Measurements from ENCODE around the gene CFAP90.

CFAP90 gene

GRCh38 chr5:7842531-7842930, 8.4 kb downstream of the CFAP90 start:
- TF ChIP-seq CTCF (IDR thresholded peaks at IDR 0.05; ENCODE audit: borderline replicate concordance, control extremely low read depth, extremely low read depth, insufficient read depth, missing control alignments): no peak
- DNase-seq (ENCODE audit: low spot score): no peak
- in situ Hi-C loops (cut with MboI; ENCODE audit: low sequenced_read_pairs, unreplicated experiment): no loop called here

GRCh38 chr5:7837403-7837802, 13.5 kb downstream of the CFAP90 start:
- in situ Hi-C loops (cut with MboI; ENCODE audit: low sequenced_read_pairs, unreplicated experiment): no loop called here
- no peak for TF ChIP-seq CTCF (IDR thresholded peaks at IDR 0.05; ENCODE audit: borderline replicate concordance, control extremely low read depth, extremely low read depth, insufficient read depth, missing control alignments)

GRCh38 chr5:7834982-7835381, 16.0 kb downstream of the CFAP90 start:
- in situ Hi-C loops (cut with MboI; ENCODE audit: low sequenced_read_pairs, unreplicated experiment): no loop called here
- DNase-seq (ENCODE audit: low spot score): no peak
- no peak for TF ChIP-seq CTCF (IDR thresholded peaks at IDR 0.05; ENCODE audit: borderline replicate concordance, control extremely low read depth, extremely low read depth, insufficient read depth, missing control alignments)

More at GRCh38 chr5:7837403-7837802, 13.5 kb downstream of the CFAP90 start:
- no peak for DNase-seq (ENCODE audit: low spot score)

GRCh38 chr5:7828269-7828668, 22.7 kb downstream of the CFAP90 start:
- no peak for TF ChIP-seq CTCF (IDR thresholded peaks at IDR 0.05; ENCODE audit: borderline replicate concordance, control extremely low read depth, extremely low read depth, insufficient read depth, missing control alignments)
- in situ Hi-C loops (cut with MboI; ENCODE audit: low sequenced_read_pairs, unreplicated experiment): no loop called here
- no peak for DNase-seq (ENCODE audit: low spot score)

GRCh38 chr5:7827610-7828009, 23.3 kb downstream of the CFAP90 start:
- in situ Hi-C loops (cut with MboI; ENCODE audit: low sequenced_read_pairs, unreplicated experiment): no loop called here
- TF ChIP-seq CTCF (IDR thresholded peaks at IDR 0.05; ENCODE audit: borderline replicate concordance, control extremely low read depth, extremely low read depth, insufficient read depth, missing control alignments): no peak
- DNase-seq (ENCODE audit: low spot score): no peak

- TF ChIP-seq CTCF (IDR thresholded peaks at IDR 0.05; ENCODE audit: borderline replicate concordance, control extremely low read depth, extremely low read depth, insufficient read depth, missing control alignments): no peak
- in situ Hi-C loops (cut with MboI; ENCODE audit: low sequenced_read_pairs, unreplicated experiment): no loop called here
- DNase-seq (ENCODE audit: low spot score): no peak
Observed at GRCh38 chr5:7825630-7826029, 25.3 kb downstream of the CFAP90 start.

GRCh38 chr5:7824995-7825394, 25.9 kb downstream of the CFAP90 start:
- in situ Hi-C loops (cut with MboI; ENCODE audit: low sequenced_read_pairs, unreplicated experiment): no loop called here
- DNase-seq (ENCODE audit: low spot score): no peak
- TF ChIP-seq CTCF (IDR thresholded peaks at IDR 0.05; ENCODE audit: borderline replicate concordance, control extremely low read depth, extremely low read depth, insufficient read depth, missing control alignments): no peak

All from GM13976 (cell line).